Neutrophil (primary cell): ENCODE results near the gene PRRC1.

Experiments used
- H3K27ac ChIP-seq: fragments of 200-600 bp; sonication (generic); 2 replicates; pipeline ENCODE4 v1.5.1; 2016; ENCODE audit warnings: mild to moderate bottlenecking, moderate library complexity
- H3K27me3 ChIP-seq: fragments of 200-600 bp; sonication (generic); 2 replicates; pipeline ENCODE4 v1.6.0; 2016; ENCODE audit warnings: mild to moderate bottlenecking
- H3K36me3 ChIP-seq: fragments of 200-600 bp; sonication (generic); 2 replicates; pipeline ENCODE4 v1.5.1; 2017
- H3K4me1 ChIP-seq, 2 experiments: fragments of 200-600 bp in 1 of 2; sonication (generic) in 1 of 2; 1 replicate in 1 of 2; 2 replicates in 1 of 2; pipeline versions ENCODE4 v1.5.1 to v1.6.1; 2013 to 2016; ENCODE audit warnings: low read depth in 1 of 2, low read length in 1 of 2, mild to moderate bottlenecking in 1 of 2, moderate library complexity in 1 of 2; ENCODE audit not compliant: control insufficient read depth in 1 of 2, insufficient read depth in 1 of 2
- H3K4me3 ChIP-seq, 2 experiments: fragments of 200-600 bp in 1 of 2; sonication (generic) in 1 of 2; 1 replicate in 1 of 2; 2 replicates in 1 of 2; pipeline ENCODE4 v1.5.1; 2013 to 2016; ENCODE audit warnings: low read depth in 1 of 2, low read length in 1 of 2, mild to moderate bottlenecking in 1 of 2, moderate library complexity in 1 of 2
- H3K9me3 ChIP-seq: fragments of 200-600 bp; sonication (generic); 2 replicates; pipeline ENCODE4 v1.5.1; 2016
- TF ChIP-seq, protein P1 (sequence below): fragments of 200-600 bp; sonication (generic); IDR thresholded peaks from 2 replicates; pipeline ENCODE4 v1.5.1; 2016; ENCODE audit warnings: antibody characterized with exemption

Gene PRRC1

DNA sequence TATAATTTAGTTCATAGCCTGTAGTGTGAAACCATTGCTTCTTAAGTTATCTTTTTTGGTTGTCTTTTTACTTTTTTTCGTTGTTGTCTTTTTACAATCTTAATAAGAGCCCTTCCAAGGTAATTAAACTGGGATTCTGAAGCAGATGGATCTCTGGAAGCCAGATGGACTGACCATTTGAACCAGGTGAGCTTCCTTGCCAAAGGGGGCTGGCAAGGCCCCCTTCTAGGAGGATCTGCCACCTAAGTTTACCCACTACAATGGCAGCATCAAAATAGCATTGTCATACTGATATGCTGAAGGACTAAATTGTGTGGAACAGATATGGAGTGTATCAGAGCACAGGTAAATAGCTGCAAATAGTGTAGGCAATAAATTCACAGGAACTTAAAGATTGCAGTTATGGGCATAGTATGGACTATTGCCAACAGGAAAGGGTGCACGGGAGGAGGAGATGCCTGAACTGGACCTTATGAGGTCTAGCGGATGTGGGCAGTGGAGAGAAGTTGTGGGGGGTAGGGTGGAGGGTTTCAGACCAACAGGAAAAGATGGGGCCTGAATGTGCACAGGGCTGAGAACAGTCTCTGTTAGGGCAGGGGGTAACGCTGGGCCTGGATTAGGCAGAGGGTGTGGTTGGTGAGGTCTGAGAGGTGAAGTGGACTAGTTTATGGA lies 69.9 kb downstream of the PRRC1 start:
- no peak overlapping the region for H3K4me3 ChIP-seq

DNA sequence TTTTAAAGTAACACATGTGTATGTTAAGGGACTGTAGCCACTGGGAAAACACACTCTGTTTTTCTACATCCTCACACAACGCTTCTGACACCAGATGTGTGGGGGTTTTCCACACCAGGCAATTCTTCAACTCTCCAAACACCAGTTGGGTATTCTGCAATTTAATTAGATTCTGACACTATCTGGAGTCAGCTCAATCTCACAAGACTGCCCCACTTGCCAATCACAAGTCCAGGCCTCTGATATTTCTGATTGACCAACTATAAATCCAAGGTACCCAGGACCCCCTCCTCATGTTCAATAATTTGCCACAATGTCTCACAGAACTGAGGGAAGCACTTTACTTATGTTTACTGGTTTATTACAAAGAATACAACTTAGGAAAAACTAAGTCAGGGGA lies 70.9 kb downstream of the PRRC1 start:
- peaks cover 5 to 12% of the 10 kb centered on the region in 2 experiments for H3K4me1 ChIP-seq
- H3K27ac ChIP-seq, result no peak overlapping the region
- H3K9me3 ChIP-seq, result no peaks in the 10 kb centered on the region
- no peaks in the 10 kb centered on the region for H3K36me3 ChIP-seq
- no peaks in the 10 kb centered on the region for H3K27me3 ChIP-seq
- TF ChIP-seq, protein P1, sequence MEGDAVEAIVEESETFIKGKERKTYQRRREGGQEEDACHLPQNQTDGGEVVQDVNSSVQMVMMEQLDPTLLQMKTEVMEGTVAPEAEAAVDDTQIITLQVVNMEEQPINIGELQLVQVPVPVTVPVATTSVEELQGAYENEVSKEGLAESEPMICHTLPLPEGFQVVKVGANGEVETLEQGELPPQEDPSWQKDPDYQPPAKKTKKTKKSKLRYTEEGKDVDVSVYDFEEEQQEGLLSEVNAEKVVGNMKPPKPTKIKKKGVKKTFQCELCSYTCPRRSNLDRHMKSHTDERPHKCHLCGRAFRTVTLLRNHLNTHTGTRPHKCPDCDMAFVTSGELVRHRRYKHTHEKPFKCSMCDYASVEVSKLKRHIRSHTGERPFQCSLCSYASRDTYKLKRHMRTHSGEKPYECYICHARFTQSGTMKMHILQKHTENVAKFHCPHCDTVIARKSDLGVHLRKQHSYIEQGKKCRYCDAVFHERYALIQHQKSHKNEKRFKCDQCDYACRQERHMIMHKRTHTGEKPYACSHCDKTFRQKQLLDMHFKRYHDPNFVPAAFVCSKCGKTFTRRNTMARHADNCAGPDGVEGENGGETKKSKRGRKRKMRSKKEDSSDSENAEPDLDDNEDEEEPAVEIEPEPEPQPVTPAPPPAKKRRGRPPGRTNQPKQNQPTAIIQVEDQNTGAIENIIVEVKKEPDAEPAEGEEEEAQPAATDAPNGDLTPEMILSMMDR, result no peak
- no peak overlapping the region for H3K4me3 ChIP-seq

More for the DNA sequence above, 69.9 kb downstream of the PRRC1 start:
- peaks cover 5 to 12% of the 10 kb centered on the region in 2 experiments for H3K4me1 ChIP-seq
- H3K36me3 ChIP-seq, result no peaks in the 10 kb centered on the region
- TF ChIP-seq, protein P1, result no peak
- no peaks in the 10 kb centered on the region for H3K9me3 ChIP-seq
- no peak overlapping the region for H3K27ac ChIP-seq
- no peaks in the 10 kb centered on the region for H3K27me3 ChIP-seq

DNA sequence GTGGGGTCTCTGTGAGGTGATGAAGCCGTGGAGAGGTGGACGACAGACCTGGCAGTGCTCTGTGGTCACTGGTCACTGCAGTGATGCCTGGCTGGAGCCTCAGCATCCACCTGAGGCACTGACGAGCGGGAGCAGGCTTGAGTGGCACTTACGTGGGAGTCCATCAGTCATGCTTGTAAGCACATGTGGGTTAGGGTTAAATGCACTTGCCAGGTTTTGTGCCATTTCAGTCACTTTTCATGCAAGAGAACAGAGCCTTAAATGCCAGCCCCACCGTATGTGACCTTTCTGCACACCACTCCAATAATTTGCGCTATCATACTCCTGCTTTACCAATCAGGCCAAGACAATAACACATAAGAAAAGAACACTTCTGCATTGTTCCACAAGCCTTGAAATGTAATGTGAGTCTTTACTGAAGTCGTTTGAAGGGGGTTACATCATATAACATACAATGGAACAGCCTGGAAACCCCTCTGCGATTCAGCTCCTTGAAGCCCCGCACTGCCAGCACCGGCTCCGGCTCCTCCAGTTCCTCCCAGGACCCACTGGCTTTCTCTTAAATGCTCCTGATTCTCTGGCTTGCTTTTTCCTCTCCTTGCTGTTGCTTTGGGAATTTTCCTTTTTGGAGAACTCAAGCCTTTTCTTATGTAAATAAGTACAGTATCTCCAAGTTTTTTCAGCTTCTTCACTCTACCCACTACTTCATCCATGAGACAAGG lies 72.0 kb downstream of the PRRC1 start:
- peaks cover 5 to 12% of the 10 kb centered on the region in 2 experiments for H3K4me1 ChIP-seq
- H3K27ac ChIP-seq, result no peak overlapping the region
- no peak overlapping the region for H3K4me3 ChIP-seq
- H3K27me3 ChIP-seq, result no peaks in the 10 kb centered on the region
- no peaks in the 10 kb centered on the region for H3K36me3 ChIP-seq
- H3K9me3 ChIP-seq, result no peaks in the 10 kb centered on the region
- TF ChIP-seq, protein P1, result no peak

DNA sequence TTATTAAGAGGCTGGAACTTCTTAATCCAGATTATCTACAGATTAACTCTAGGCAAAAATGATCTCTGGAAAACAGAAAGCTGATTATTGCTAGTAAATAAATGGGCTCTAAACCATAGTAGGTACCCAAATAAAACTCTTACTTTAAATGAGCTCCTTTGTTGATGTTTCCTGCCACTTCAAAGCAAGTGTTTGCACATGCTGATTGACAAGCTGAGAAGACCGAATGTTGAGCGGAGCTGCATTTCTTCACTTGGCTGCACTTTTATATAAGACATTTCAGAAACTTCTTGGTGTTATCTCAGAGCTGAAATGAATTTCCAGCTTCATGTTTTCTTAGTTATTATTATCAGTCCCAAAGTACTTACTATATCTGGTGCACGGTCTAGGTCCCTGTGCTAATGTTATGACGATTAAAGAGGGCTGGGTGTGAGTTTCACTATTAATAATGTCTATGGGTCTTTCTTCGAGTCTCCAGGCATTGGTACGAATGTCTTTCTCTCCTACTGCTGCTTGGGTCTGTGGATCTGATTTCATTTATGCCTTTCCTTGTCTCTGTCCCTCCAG lies 72.8 kb downstream of the PRRC1 start:
- H3K4me3 ChIP-seq, result no peak overlapping the region
- H3K4me1 ChIP-seq, result peaks cover 5 to 12% of the 10 kb centered on the region in 2 experiments
- H3K36me3 ChIP-seq, result no peaks in the 10 kb centered on the region
- TF ChIP-seq, protein P1, result no peak
- no peaks in the 10 kb centered on the region for H3K27me3 ChIP-seq
- H3K27ac ChIP-seq, result no peak overlapping the region
- no peaks in the 10 kb centered on the region for H3K9me3 ChIP-seq

GRCh38 chr5:127595484-127596368 lies 78.3 kb downstream of the PRRC1 start:
- Histone ChIP-seq H3K27me3 (no peaks in the 10 kb centered on the region), H3K4me3 (no peak overlapping the region), H3K27ac (no peak overlapping the region), H3K36me3 (no peaks in the 10 kb centered on the region), H3K4me1 (no peaks in the 10 kb centered on the region), H3K9me3 (no peaks in the 10 kb centered on the region)
- TF ChIP-seq, protein P1, result no peak
